HTERT RPE-1 (cell line): Measurements from ENCODE around the gene TNXB.
"Not testable (repeated sequence)": the region's sequence is repeated elsewhere in the genome, so short reads cannot be mapped to it uniquely, and the experiment has no call there.

Experiments
- in situ Hi-C: fragments of 300-500 bp; cut with MboI; formaldehyde crosslinking; loops from 4 replicates; pipeline ENCODE4 v1.14.3; 2020; ENCODE audit warnings: low sequenced_read_pairs

Gene TNXB

GRCh38 chr6:32005991-32006529 is 103.1 kb downstream of the TNXB start:
- in situ Hi-C loops, result not testable (repeated sequence)

- in situ Hi-C loops, result not testable (repeated sequence)
These were observed 103.6 kb downstream of the TNXB start for GRCh38 chr6:32005538-32005880.

DNA sequence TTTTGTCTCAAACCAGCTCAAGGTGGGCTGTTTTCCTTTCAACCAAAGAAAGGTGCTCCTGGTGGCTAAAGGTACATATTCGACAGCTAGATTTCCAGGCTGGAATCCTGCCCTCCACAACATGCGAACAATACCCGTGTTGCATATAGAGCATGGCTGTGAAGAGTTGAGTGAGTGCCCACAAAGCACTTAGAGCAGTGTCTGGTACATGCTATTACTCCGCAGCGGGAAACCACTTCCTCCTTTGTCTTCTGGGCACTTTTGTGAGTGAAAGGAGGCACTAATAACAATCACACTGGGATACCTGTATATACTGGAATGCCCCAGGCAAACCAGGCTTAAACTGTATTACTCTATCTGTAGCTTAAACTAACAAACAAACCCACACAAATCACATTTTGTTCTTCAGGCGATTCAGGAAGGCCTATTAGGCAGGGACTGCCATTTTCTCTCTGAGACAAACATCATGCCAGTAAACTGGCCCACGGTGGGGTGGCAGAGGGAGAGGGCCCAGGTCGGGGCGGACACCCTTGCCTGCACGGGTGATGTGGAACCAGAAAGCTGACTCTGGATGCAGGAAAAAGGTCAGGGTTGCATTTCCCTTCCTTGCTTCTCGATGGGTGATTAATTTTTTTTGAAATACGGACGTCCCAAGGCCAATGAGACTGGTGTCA is 104.1 kb downstream of the TNXB start:
- in situ Hi-C loops, result not testable (repeated sequence)

DNA sequence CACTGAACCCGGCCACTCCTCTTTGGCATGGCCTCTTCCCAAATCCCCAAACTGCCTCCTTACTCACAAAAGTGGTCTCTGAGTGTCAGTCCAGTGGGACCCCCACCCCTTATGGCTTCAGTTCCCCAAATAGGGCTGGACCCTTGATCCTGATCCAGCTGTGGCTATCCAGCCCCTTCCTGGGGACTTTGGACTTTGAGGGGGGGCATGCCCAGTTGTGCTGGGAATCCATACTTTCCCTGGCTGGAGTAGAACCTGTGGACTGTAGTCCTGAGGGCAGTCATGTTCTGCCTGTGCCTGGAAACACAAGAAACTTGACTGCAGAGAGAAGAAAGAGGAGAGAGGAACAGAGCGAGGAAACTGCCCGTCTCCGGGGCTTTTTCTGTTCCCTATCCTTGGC is 104.7 kb downstream of the TNXB start:
- in situ Hi-C loops, result not testable (repeated sequence)

- in situ Hi-C loops, result not testable (repeated sequence)
These were observed 105.8 kb downstream of the TNXB start for GRCh38 chr6:32003301-32003700.

- in situ Hi-C loops, result not testable (repeated sequence)
These were observed 106.4 kb downstream of the TNXB start for GRCh38 chr6:32002546-32003268.

DNA sequence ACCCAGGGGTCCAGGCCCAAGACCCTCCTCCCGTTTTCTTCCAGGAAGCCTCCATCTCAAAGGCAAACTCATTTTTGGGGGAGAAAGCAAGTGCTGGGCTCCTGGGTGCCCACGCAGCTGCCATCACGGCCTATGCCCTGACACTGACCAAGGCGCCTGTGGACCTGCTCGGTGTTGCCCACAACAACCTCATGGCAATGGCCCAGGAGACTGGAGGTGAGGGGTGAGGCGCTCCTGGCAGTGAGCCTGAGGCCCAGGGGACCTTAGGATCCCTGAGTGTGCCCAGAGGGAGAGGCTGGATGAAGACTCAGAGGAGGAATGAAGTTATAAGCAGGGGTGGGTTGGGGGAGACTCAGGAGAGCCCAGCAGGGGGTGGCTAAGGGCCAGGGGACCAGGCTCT is 112.8 kb downstream of the TNXB start:
- in situ Hi-C loops, result not testable (repeated sequence)

- in situ Hi-C loops, result not testable (repeated sequence)
These were observed 114.7 kb downstream of the TNXB start for GRCh38 chr6:31994421-31994820.
